ENCODE results near the gene HHAT. TPM values are rescaled to one million over a fixed set of nuclear protein-coding genes. Genes with fewer than 3 reads are reported as not detected.

HHAT gene
- total RNA-seq, 1 donor from 2014 or later: 6.9 TPM

DNA sequence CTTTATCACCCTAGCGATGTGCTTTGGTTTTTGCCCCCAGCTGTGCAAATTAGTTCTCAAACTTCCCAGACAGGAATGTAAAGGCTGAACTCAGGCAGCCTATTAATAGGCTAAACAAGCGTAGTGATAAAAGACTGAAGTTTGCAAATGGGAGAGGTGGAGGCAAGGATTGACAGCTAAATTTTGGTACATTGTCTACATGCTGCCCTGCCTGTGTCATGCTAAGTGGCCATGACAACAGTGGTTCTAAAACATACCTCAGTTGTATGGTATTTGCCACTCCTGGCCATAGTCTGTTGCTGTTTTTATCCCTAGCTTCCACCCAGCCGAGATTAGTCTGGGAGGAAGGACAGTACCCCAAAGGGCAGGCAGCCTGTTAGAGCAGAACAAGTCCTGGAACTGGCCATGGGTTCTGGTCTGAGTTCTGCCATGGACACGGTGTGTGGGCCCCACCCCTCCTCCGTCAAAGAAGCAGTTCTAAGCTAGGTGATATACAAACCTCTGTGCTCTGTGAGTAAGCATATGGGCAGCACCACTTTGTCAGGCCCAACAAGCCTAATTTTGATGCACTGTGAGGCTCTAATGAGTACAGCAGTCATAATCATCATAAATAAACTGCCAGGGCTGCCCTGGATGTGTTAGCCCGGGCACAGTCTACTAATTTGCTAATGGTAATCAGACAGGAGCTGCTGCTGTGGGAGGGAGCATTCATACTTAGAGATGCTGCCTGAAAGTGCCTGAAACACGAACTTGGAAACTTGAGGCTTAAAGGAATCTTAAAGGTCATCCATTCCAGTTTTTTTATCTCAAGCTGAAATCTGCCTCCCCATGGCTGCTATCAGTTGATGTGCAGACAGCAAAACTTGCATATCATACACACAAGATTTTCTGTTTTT lies 177.1 kb downstream of the HHAT start:
- no peaks in the 10 kb centered on the region for H3K9me3 Mint-ChIP-seq
- TF ChIP-seq, protein P1, sequence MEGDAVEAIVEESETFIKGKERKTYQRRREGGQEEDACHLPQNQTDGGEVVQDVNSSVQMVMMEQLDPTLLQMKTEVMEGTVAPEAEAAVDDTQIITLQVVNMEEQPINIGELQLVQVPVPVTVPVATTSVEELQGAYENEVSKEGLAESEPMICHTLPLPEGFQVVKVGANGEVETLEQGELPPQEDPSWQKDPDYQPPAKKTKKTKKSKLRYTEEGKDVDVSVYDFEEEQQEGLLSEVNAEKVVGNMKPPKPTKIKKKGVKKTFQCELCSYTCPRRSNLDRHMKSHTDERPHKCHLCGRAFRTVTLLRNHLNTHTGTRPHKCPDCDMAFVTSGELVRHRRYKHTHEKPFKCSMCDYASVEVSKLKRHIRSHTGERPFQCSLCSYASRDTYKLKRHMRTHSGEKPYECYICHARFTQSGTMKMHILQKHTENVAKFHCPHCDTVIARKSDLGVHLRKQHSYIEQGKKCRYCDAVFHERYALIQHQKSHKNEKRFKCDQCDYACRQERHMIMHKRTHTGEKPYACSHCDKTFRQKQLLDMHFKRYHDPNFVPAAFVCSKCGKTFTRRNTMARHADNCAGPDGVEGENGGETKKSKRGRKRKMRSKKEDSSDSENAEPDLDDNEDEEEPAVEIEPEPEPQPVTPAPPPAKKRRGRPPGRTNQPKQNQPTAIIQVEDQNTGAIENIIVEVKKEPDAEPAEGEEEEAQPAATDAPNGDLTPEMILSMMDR (conservative IDR thresholded peaks at IDR 0.05): no peak
- H3K4me1 Mint-ChIP-seq: peaks cover 8% of the 10 kb centered on the region
- no peaks in the 10 kb centered on the region for H3K27me3 Mint-ChIP-seq (ENCODE audit: low read depth)
- DNase-seq (ENCODE audit: low read depth, low spot score): no peak
- peak overlapping the region; percentile 8 for H3K27ac Mint-ChIP-seq (ENCODE audit: unreplicated experiment)
- H3K36me3 Mint-ChIP-seq (ENCODE audit: low read depth): no peaks in the 10 kb centered on the region
- no peak overlapping the region for H3K4me3 Mint-ChIP-seq

DNA sequence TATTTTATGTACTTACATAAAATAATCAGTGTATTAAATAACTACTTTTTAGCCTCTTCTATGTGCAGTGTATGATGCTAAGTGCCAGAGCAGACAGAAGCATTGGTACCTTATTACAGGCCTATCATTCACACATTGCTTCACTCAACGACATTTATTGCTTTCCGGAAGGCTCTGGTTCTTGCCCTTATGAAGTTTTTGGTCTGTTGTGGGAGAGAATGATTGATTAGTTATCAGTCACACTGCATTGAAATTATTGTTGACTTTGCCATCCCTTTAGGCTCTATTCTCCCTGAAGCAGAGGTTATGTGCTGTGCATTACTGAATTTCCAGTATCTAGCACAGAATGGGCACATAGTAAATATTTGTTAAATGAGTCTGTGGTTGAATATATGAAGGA lies 178.0 kb downstream of the HHAT start:
- no peak overlapping the region for H3K4me3 Mint-ChIP-seq
- H3K9me3 Mint-ChIP-seq: no peaks in the 10 kb centered on the region
- no peak for DNase-seq (ENCODE audit: low read depth, low spot score)
- peaks cover 8% of the 10 kb centered on the region for H3K4me1 Mint-ChIP-seq
- TF ChIP-seq, protein P1 (conservative IDR thresholded peaks at IDR 0.05): no peak
- H3K27ac Mint-ChIP-seq (ENCODE audit: unreplicated experiment): no peak overlapping the region
- H3K27me3 Mint-ChIP-seq (ENCODE audit: low read depth): no peaks in the 10 kb centered on the region
- H3K36me3 Mint-ChIP-seq (ENCODE audit: low read depth): no peaks in the 10 kb centered on the region

DNA sequence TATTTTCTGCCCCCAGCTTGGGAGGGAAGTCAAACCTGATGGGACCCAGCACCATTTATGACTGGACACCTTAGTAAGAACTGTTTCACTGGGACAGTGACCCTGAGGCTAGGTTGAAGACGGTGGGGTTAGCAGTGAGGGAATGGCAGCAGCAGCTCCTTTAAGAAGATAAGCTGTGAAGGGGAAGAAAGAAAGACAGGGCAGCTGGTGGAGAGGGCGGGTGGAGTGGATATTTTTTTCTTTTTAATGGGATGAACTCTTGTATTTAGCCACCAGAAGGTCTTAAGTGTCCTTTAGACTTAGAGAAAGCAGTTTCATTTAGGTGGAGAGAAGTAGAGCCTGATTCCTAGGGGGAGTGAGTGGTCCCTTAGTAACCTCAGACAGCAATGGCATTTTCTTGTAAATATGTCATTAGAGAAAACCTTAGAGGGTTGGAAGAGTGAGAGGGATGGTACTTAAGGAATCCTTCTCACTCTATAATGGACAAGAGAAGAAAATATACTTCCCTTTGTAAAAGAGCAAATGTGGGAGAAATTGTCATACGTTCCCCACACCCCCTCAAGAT lies 187.5 kb downstream of the HHAT start:
- no peak for DNase-seq (ENCODE audit: low read depth, low spot score)
- Mint-ChIP-seq H3K4me3 (no peak overlapping the region), H3K36me3 (ENCODE audit: low read depth) (no peaks in the 10 kb centered on the region), H3K27ac (ENCODE audit: unreplicated experiment) (no peak overlapping the region), H3K27me3 (ENCODE audit: low read depth) (no peaks in the 10 kb centered on the region), H3K9me3 (no peaks in the 10 kb centered on the region), H3K4me1 (no peaks in the 10 kb centered on the region)
- TF ChIP-seq, protein P1 (conservative IDR thresholded peaks at IDR 0.05): no peak

DNA sequence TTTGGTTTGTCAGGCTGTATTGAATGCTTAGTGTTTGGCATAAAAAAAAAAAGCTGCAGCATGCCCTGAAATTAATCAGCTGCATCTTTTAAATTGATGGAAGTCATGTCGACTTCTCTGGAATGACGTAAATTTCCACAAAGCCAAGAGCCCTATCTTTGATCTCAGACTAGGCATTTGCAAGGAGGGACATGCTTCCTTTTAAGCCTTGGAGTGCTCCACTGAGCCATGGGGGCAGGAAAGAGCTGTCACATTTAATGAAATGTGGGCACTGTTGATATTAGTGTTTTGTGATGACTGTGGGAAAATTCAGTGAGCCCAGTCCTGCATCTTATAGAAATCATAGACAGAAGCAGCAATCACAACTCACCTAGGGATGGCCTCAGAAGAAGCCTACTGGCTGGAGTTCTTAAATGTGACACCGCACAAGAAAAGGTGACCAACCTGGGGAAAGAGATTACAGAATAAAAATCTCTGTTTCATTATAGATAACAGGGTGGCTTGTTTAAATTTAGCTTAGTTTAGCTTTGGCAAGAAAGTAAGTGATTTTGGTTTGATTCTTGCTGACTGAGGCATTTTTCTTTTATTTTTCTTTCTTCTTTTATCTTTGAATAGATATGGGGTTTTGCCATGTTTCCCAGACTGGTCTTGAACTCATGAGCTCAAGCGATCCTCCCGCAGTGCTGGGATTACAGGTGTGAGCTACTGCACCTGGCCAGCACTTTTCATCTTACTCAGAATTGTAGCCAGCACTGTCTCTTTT lies 188.2 kb downstream of the HHAT start:
- Mint-ChIP-seq H3K27ac (ENCODE audit: unreplicated experiment) (no peak overlapping the region), H3K27me3 (ENCODE audit: low read depth) (peaks cover 2% of the 10 kb centered on the region), H3K4me1 (no peaks in the 10 kb centered on the region), H3K4me3 (no peak overlapping the region), H3K36me3 (ENCODE audit: low read depth) (no peaks in the 10 kb centered on the region), H3K9me3 (no peaks in the 10 kb centered on the region)
- no peak for DNase-seq (ENCODE audit: low read depth, low spot score)
- TF ChIP-seq, protein P1 (conservative IDR thresholded peaks at IDR 0.05): no peak

DNA sequence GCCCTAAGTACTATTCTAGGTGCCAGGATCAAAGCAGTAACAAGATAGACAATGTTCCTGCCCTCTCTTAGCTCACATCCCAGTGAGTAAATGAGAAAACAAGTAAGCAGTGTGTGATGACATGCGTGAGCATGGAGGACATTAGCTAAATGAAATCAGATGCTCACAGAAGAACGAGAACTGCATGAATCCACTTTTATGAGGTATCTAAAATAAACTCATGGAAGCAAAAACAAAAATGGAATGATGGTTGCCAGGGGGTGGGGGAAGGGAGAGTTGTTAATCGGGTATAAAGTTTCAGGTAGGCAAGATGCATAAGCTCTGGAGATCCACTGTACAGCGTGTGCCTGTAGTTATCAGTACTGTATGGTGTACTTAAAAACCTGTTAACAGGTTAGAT lies 195.1 kb downstream of the HHAT start:
- no peaks in the 10 kb centered on the region for H3K9me3 Mint-ChIP-seq
- no peak for DNase-seq (ENCODE audit: low read depth, low spot score)
- TF ChIP-seq, protein P1 (conservative IDR thresholded peaks at IDR 0.05): no peak
- H3K27me3 Mint-ChIP-seq (ENCODE audit: low read depth): peaks cover 2% of the 10 kb centered on the region
- no peak overlapping the region for H3K4me3 Mint-ChIP-seq
- peaks cover 14% of the 10 kb centered on the region for H3K4me1 Mint-ChIP-seq
- H3K27ac Mint-ChIP-seq (ENCODE audit: unreplicated experiment): no peak overlapping the region
- no peaks in the 10 kb centered on the region for H3K36me3 Mint-ChIP-seq (ENCODE audit: low read depth)

Measured in neural crest cell (in vitro differentiated cells).